Epidermal melanocyte (primary cell): Measurements from ENCODE around the gene BAZ2B.

Source experiments
- DNase-seq: peaks from one replicate; pipeline ENCODE4 v3.0.0; 2011; ENCODE audit warnings: low spot score; ENCODE audit not compliant: insufficient read length

The BAZ2B gene

DNA sequence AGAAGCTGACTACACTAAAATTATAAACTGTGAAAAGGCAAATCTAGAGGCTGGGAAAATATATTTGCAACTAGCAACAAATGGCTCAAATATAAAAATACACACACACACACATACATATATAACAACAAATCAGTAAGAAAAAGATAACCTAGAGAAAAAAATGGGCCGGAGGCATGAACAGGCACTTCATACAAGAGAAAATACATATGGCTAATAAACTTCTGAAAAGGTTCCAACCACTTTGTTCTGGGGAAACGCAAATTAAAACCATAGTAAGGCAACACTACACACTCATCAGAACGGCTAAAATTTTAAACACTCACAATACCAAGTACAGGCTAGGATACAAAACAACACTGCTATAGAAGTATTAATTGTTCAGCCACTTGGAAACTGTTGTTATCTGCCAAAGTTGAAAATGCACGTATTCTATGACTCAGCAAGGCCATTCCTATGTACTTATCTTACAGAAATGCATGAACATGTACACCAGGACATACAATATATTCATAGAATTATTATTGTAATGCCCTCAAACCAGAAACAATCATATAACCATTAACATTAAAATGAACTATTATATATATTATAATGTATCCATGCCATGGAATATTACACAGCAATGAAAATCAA, 345.5 kb downstream of the BAZ2B start:
- DNase-seq = no peak
